ENCODE measurements around the gene MYH3.

DNA sequence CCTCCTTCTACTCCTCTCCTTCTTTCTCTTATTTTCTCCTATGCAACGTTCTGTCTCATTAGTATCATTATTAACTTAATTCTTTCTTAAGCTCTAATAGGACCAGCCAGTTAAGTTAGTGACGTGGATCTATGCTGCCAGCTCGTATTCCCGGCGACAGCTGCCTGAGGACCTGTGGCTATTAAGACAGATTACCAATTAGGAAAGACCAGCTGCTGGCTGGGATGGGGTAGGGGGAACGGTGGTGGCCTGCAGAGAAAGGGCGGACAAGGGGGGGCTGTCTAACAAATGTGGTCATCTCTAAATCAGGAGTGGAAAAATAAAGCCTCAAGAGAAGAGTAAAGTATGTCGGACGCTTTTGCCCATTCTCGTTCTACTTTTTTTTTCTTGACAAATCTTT lies 770 bp upstream of the MYH3 start:
- TF ChIP-seq EZH2 (IDR thresholded peaks at IDR 0.05) (no peak), POLR2AphosphoS5 (IDR thresholded peaks at IDR 0.05; ENCODE audit: borderline replicate concordance, low read depth, low read length) (no peak)

Measured in SK-N-MC (cell line).